ENCODE results near the gene USP10.

DNA sequence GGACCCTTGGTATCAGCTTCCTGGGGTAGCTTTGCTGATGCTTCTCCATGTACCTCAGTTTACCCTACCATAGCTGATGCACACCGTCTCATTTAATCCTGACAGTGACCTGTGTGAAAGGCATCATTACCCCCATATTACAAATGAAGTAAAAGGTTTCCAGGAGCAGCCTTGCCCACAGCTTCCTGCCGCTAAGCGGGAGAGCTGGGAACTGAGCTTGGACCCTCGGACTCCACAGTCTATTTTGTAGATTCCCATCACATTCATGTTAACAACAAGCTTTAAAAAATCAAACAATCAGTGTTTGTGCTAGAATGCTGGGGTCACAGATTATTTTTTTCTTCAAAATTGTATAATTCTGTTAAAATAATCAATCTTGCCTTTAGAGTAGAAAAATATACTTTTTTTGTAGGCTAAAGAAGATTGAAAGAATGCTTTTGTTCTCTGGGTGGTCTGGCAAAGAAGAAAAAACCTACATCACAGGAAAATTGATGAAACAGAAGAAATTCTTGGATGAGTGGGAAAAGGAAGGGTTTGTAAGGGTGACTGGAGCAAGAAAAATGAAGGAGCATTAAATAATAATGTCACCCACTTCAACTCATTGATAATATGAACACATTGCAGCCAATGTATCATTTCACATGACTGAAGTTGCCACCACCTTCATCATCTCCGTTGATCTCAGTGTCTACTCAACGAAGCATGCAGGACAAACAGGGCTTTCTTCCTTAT lies 9.5 kb upstream of the USP10 start:
- TF ChIP-seq ZNF274 (IDR thresholded peaks at IDR 0.05; ENCODE audit: low read depth, low read length), result no peak
- TF ChIP-seq YY1 (IDR thresholded peaks at IDR 0.05; ENCODE audit: insufficient read depth, insufficient read length), result no peak
- no peak for TF ChIP-seq SUZ12 (IDR thresholded peaks at IDR 0.05; ENCODE audit: extremely low read depth, insufficient read depth, insufficient read length)

All from NT2/D1 (cell line).